BJ (cell line): ENCODE results near the gene GAK. TPM values are rescaled to one million over a fixed set of nuclear protein-coding genes. Genes with fewer than 3 reads are reported as not detected.

ENCODE experiments used
- CTCF ChIA-PET: fragments of 350-600 bp; formaldehyde crosslinking; extraction: SDS; loops from one replicate; lab custom pipeline; 2021; ENCODE audit warnings: antibody characterized with exemption, inconsistent platforms; lab: Yijun Ruan, JAX
- POLR2A ChIA-PET: fragments of 300-600 bp; sonication (Branson Sonifier 250); formaldehyde crosslinking; extraction: SDS; loops from one replicate; lab custom pipeline; 2021; ENCODE audit warnings: antibody characterized with exemption; lab: Charles Lee
- DNase-seq: peaks from one replicate; pipeline ENCODE4 v3.0.0-alpha.2; 2011; ENCODE audit warnings: low read depth
- H3K27me3 ChIP-seq: 2 replicates; pipeline ENCODE4 v1.6.0; 2011; ENCODE audit warnings: low read length; ENCODE audit not compliant: control insufficient read depth, insufficient read depth
- H3K36me3 ChIP-seq: 2 replicates; pipeline ENCODE4 v1.5.1; 2011; ENCODE audit warnings: low read length; ENCODE audit not compliant: control insufficient read depth, insufficient read depth
- H3K4me3 ChIP-seq: 2 replicates; pipeline ENCODE4 v1.5.1; 2011; ENCODE audit warnings: low read depth, mild to moderate bottlenecking, control low read depth, low read length
- CTCF ChIP-seq: IDR thresholded peaks from 2 replicates; pipeline ENCODE4 v1.5.1; 2011; ENCODE audit warnings: low read depth, mild to moderate bottlenecking, control low read depth, inconsistent platforms, low read length, moderate library complexity; ENCODE audit not compliant: insufficient read depth
- polyA plus RNA-seq: library from polyadenylated mRNA; depleted of rRNA; stranded (reverse); fragments of >200 nt; gene quantifications from 2 replicates; pipeline ENCODE4 v1.2.3, GENCODE V29; 2011

GAK gene
- polyA plus RNA-seq, 1 experiment = 26.3 TPM

- Histone ChIP-seq H3K4me3 (no peak overlapping the region), H3K36me3 (peaks cover 39% of the 10 kb centered on the region), H3K27me3 (no peaks in the 10 kb centered on the region)
- CTCF ChIA-PET = interaction anchor here (1.1 kb wide), 1 partner anchor 19 kb away, joined by 3 read pairs; no protein-coding TSS in a partner anchor
- DNase-seq = no peak
- no peak for TF ChIP-seq CTCF
- POLR2A ChIA-PET = no interaction called here
These were observed 49.5 kb downstream of the GAK start for GRCh38 chr4:882646-883045.

GRCh38 chr4:881709-882108 is 50.4 kb downstream of the GAK start:
- H3K27me3 ChIP-seq = no peaks in the 10 kb centered on the region
- DNase-seq = no peak
- H3K4me3 ChIP-seq = no peak overlapping the region
- POLR2A ChIA-PET = no interaction called here
- CTCF ChIA-PET = interaction anchor here (1.1 kb wide), 1 partner anchor 18 kb away, joined by 3 read pairs; no protein-coding TSS in a partner anchor
- peaks cover 36% of the 10 kb centered on the region for H3K36me3 ChIP-seq
- no peak for TF ChIP-seq CTCF

GRCh38 chr4:880684-881405 is 51.3 kb downstream of the GAK start:
- ChIA-PET CTCF (no interaction called here), POLR2A (no interaction called here)
- no peaks in the 10 kb centered on the region for H3K27me3 ChIP-seq
- peaks cover 40% of the 10 kb centered on the region for H3K36me3 ChIP-seq
- TF ChIP-seq CTCF = no peak
- no peak overlapping the region for H3K4me3 ChIP-seq
- DNase-seq = no peak

GRCh38 chr4:879729-880077 is 52.4 kb downstream of the GAK start:
- POLR2A ChIA-PET = no interaction called here
- no peaks in the 10 kb centered on the region for H3K27me3 ChIP-seq
- CTCF ChIA-PET = interaction anchor here (0.6 kb wide), 1 partner anchor 11 kb away, joined by 3 read pairs; no protein-coding TSS in a partner anchor
- no peak for TF ChIP-seq CTCF
- H3K4me3 ChIP-seq = no peak overlapping the region
- H3K36me3 ChIP-seq = peaks cover 42% of the 10 kb centered on the region
- no peak for DNase-seq

GRCh38 chr4:878796-879728 is 53.1 kb downstream of the GAK start:
- Histone ChIP-seq H3K4me3 (no peak overlapping the region), H3K27me3 (no peaks in the 10 kb centered on the region), H3K36me3 (peaks cover 39% of the 10 kb centered on the region)
- ChIA-PET POLR2A (no interaction called here), CTCF (interaction anchor here (0.6 to 1.3 kb wide), 2 partner anchors 12 to 37 kb away, joined by 3 read pairs; no protein-coding TSS in a partner anchor)
- no peak for TF ChIP-seq CTCF
- DNase-seq = no peak
